HCT116 (cell line): ENCODE data around the gene SENP1. TPM values are rescaled to one million over a fixed set of nuclear protein-coding genes. Genes with fewer than 3 reads are reported as not detected.

Experiments used
- ATAC-seq: fragments of 200-7000 bp; cut with Tn5 transposase; 2 replicates; pipeline ENCODE4 v1.9.1; 2020; ENCODE audit warnings: mild to moderate bottlenecking, moderate library complexity
- BruUV-seq: library from RNA; stranded (reverse); fragments of 400-500 nt; replicated peaks from 2 replicates; lab custom pipeline; 2021; lab: Mats Ljungman, UMichigan
- CTCF ChIA-PET: fragments of 300-600 bp; sonication (Branson Sonifier 250); formaldehyde crosslinking; loops from one replicate; lab custom pipeline; 2021; ENCODE audit warnings: antibody characterized with exemption; lab: Charles Lee
- POLR2A ChIA-PET: fragments of 300-600, 350-600 bp; sonication (Branson Sonifier 250); formaldehyde crosslinking; loops from one replicate; lab custom pipeline; 2021; ENCODE audit warnings: antibody characterized with exemption; lab: Charles Lee
- RAD21 ChIA-PET, 2 experiments: fragments of 300-600 bp; sonication (Branson Sonifier 250); formaldehyde crosslinking; loops; one replicate each; lab custom pipeline; 2023; ENCODE audit warnings: low total read pairs in 2 of 2; ENCODE audit not compliant: uncharacterized antibody in 2 of 2, unreplicated experiment in 2 of 2, low non-redundant PET in 1 of 2; lab: Charles Lee
- DNase-seq: peaks from one replicate; pipeline ENCODE4 v3.0.0-alpha.2; 2010; ENCODE audit warnings: low read depth, low spot score
- H2AFZ ChIP-seq: fragments of 200-600 bp; shearing (Covaris generic), sonication (generic); 2 replicates; pipeline ENCODE4 v1.6.1; 2017; ENCODE audit warnings: low read depth, mixed run types, mixed read lengths, antibody characterized with exemption, low read length; ENCODE audit not compliant: poor library complexity, severe bottlenecking
- H3K27ac ChIP-seq: 2 replicates; pipeline ENCODE4 v1.5.1; 2012; ENCODE audit warnings: low read depth, low read length
- H3K27me3 ChIP-seq: fragments of 200-600 bp; sonication (generic); 2 replicates; pipeline ENCODE4 v1.6.1; 2016; ENCODE audit warnings: mixed run types, low read length, mixed read lengths; ENCODE audit not compliant: insufficient read depth
- H3K36me3 ChIP-seq, 2 experiments: fragments of 200-500 bp in 1 of 2; fragments of 200-600 bp in 1 of 2; sonication (Bioruptor generic) in 1 of 2; sonication (generic) in 1 of 2; 2 replicates each; pipeline versions ENCODE4 v1.5.1 to v1.6.1; 2014 to 2016; ENCODE audit warnings: low read length in 2 of 2, inconsistent platforms in 1 of 2, mixed read lengths in 1 of 2, mixed run types in 1 of 2; ENCODE audit not compliant: insufficient read depth in 2 of 2, control insufficient read depth in 1 of 2
- H3K4me1 ChIP-seq, 2 experiments: fragments of 200-600 bp in 1 of 2; sonication (generic) in 1 of 2; 2 replicates each; pipeline versions ENCODE4 v1.5.1 to v1.6.1; 2012 to 2017; ENCODE audit warnings: low read length in 2 of 2, inconsistent platforms in 1 of 2, mild to moderate bottlenecking in 1 of 2, mixed read lengths in 1 of 2, mixed run types in 1 of 2, moderate library complexity in 1 of 2; ENCODE audit not compliant: insufficient read depth in 2 of 2, control insufficient read depth in 1 of 2
- H3K4me2 ChIP-seq: fragments of 200-600 bp; sonication (generic); 2 replicates; pipeline ENCODE4 v1.6.1; 2017; ENCODE audit warnings: mixed run types, low read length, mixed read lengths
- H3K4me3 ChIP-seq, 2 experiments: fragments of 200-600 bp in 1 of 2; sonication (generic) in 1 of 2; replicated peaks in 1 of 2; 2 replicates each; pipeline ENCODE4 v1.5.1; 2011 to 2016; ENCODE audit warnings: low read length in 2 of 2, control low read depth in 1 of 2, low read depth in 1 of 2, mild to moderate bottlenecking in 1 of 2, mixed read lengths in 1 of 2, mixed run types in 1 of 2
- H3K79me2 ChIP-seq: fragments of 200-600 bp; sonication (generic); 2 replicates; pipeline ENCODE4 v1.6.1; 2017; ENCODE audit warnings: mild to moderate bottlenecking, mixed run types, low read length, moderate library complexity, mixed read lengths; ENCODE audit not compliant: insufficient read depth
- H3K9ac ChIP-seq: fragments of 200-600 bp; sonication (generic); 2 replicates; pipeline ENCODE4 v1.6.1; 2016; ENCODE audit warnings: low read length, mixed read lengths
- H3K9me2 ChIP-seq: fragments of 200-600 bp; sonication (generic), shearing (Covaris generic); 2 replicates; pipeline ENCODE4 v1.6.1; 2017; ENCODE audit warnings: mixed run types, mild to moderate bottlenecking, moderate library complexity; ENCODE audit not compliant: insufficient read depth
- H3K9me3 ChIP-seq, 2 experiments: fragments of 200-500 bp in 1 of 2; fragments of 200-600 bp in 1 of 2; sonication (Bioruptor generic) in 1 of 2; sonication (generic) in 1 of 2; 2 replicates each; pipeline ENCODE4 v1.6.1; 2014 to 2017; ENCODE audit warnings: low read length in 2 of 2, mixed read lengths in 2 of 2, inconsistent platforms in 1 of 2, low read depth in 1 of 2, mild to moderate bottlenecking in 1 of 2, mixed run types in 1 of 2, moderate library complexity in 1 of 2; ENCODE audit not compliant: control insufficient read depth in 1 of 2, insufficient read depth in 1 of 2
- H4K20me1 ChIP-seq: fragments of 200-600 bp; sonication (generic), shearing (Covaris generic); 2 replicates; pipeline ENCODE4 v1.6.1; 2017; ENCODE audit warnings: mixed run types, mild to moderate bottlenecking, moderate library complexity; ENCODE audit not compliant: insufficient read depth
- ATF3 ChIP-seq: IDR thresholded peaks from 2 replicates; pipeline ENCODE4 v1.6.1; 2012
- CBX3 ChIP-seq: IDR thresholded peaks from 2 replicates; pipeline ENCODE4 v1.6.1; 2012; ENCODE audit warnings: low read depth
- CEBPB ChIP-seq: IDR thresholded peaks from 2 replicates; pipeline ENCODE4 v1.6.1; 2012; ENCODE audit warnings: low read depth
- CTCF ChIP-seq, 3 experiments: fragments of 200-600 bp in 1 of 3; sonication (generic) in 1 of 3; IDR thresholded peaks in 2 of 3; conservative IDR thresholded peaks in 1 of 3; 2 replicates each; pipeline ENCODE4 v1.5.1; 2012 to 2017; ENCODE audit warnings: low read depth in 2 of 3, low read length in 2 of 3, antibody characterized with exemption in 1 of 3, borderline replicate concordance in 1 of 3, control low read depth in 1 of 3, mild to moderate bottlenecking in 1 of 3, mixed read lengths in 1 of 3, mixed run types in 1 of 3, moderate library complexity in 1 of 3; ENCODE audit not compliant: insufficient read depth in 1 of 3
- EGR1 ChIP-seq: IDR thresholded peaks from 2 replicates; pipeline ENCODE4 v1.6.1; 2012; ENCODE audit warnings: low read depth
- ELF1 ChIP-seq: IDR thresholded peaks from 2 replicates; pipeline ENCODE4 v1.6.1; 2012; ENCODE audit warnings: low read depth, borderline replicate concordance
- EZH2 ChIP-seq: fragments of 200-600 bp; sonication (generic); IDR thresholded peaks from 2 replicates; pipeline ENCODE4 v1.6.1; 2017; ENCODE audit warnings: antibody characterized with exemption, mixed run types
- EZH2phosphoT487 ChIP-seq: fragments of 200-600 bp; IDR thresholded peaks from 2 replicates; pipeline ENCODE4 v1.6.1; 2018; ENCODE audit warnings: antibody characterized with exemption, borderline replicate concordance
- FOSL1 ChIP-seq: IDR thresholded peaks from 2 replicates; pipeline ENCODE4 v1.6.1; 2012; ENCODE audit warnings: low read depth
- JUND ChIP-seq: IDR thresholded peaks from 2 replicates; pipeline ENCODE4 v1.6.1; 2012
- MAX ChIP-seq: IDR thresholded peaks from 2 replicates; pipeline ENCODE4 v1.6.1; 2012
- POLR2A ChIP-seq: IDR thresholded peaks from 2 replicates; pipeline ENCODE4 v1.7.0; 2011; ENCODE audit warnings: borderline replicate concordance; ENCODE audit not compliant: insufficient read depth, insufficient read length; ENCODE audit errors: extremely low read depth
- POLR2AphosphoS5 ChIP-seq: IDR thresholded peaks from 2 replicates; pipeline ENCODE4 v1.6.1; 2011; ENCODE audit warnings: mild to moderate bottlenecking, low read depth, low read length, moderate library complexity
- RAD21 ChIP-seq: IDR thresholded peaks from 2 replicates; pipeline ENCODE4 v1.6.1; 2012; ENCODE audit warnings: low read depth, mild to moderate bottlenecking
- REST ChIP-seq: IDR thresholded peaks from 2 replicates; pipeline ENCODE4 v1.6.1; 2012; ENCODE audit warnings: low read depth
- SIN3A ChIP-seq: IDR thresholded peaks from 2 replicates; pipeline ENCODE4 v1.6.1; 2012; ENCODE audit warnings: low read depth
- SRF ChIP-seq: IDR thresholded peaks from 2 replicates; pipeline ENCODE4 v1.6.1; 2012; ENCODE audit warnings: low read depth
- YY1 ChIP-seq: IDR thresholded peaks from 2 replicates; pipeline ENCODE4 v1.6.1; 2011; ENCODE audit warnings: low read length, low read depth, moderate library complexity, mild to moderate bottlenecking; ENCODE audit not compliant: insufficient replicate concordance; ENCODE audit errors: extremely low read depth
- ZFX ChIP-seq: fragments of 450-650 bp; IDR thresholded peaks from 2 replicates; pipeline ENCODE4 v1.6.1; 2017
- ZNF274 ChIP-seq: fragments of 200-500 bp; sonication (Bioruptor generic); IDR thresholded peaks from 2 replicates; pipeline ENCODE4 v1.6.1; 2014; ENCODE audit warnings: mild to moderate bottlenecking, low read depth, low read length, inconsistent platforms
- intact Hi-C: fragments of 100-400 bp; cut with micrococcal nuclease; formaldehyde crosslinking; loops from 2 replicates; pipeline ENCODE4 v1.10.0; 2022
- total RNA-seq: library from RNA; stranded (reverse); gene quantifications from one replicate; pipeline ENCODE4 v1.2.1, GENCODE V29; 2021; ENCODE audit not compliant: unreplicated experiment

SENP1 gene
- total RNA-seq, 1 experiment from 2014 or later, result 17.7 TPM

GRCh38 chr12:48070731-48071130 lies 35.1 kb downstream of the SENP1 start:
- ATAC-seq (no peak), DNase-seq (no peak)
- Histone ChIP-seq H3K4me1 (no peaks in the 10 kb centered on the region), H3K4me3 (no peak overlapping the region), H3K9me3 (no peaks in the 10 kb centered on the region), H3K36me3 (peaks cover 19 to 32% of the 10 kb centered on the region in 2 experiments), H3K27me3 (no peaks in the 10 kb centered on the region), H3K27ac (no peak overlapping the region), H3K9ac (no peak overlapping the region), H2AFZ (no peak overlapping the region), H3K9me2 (no peaks in the 10 kb centered on the region), H3K79me2 (no peaks in the 10 kb centered on the region), H3K4me2 (no peak overlapping the region), H4K20me1 (no peaks in the 10 kb centered on the region)
- BruUV-seq, result no TSS peak
- TF ChIP-seq CBX3 (no peak), ZFX (no peak), RAD21 (no peak), SIN3A (no peak), SRF (no peak), EZH2 (no peak), ELF1 (no peak), REST (no peak), EGR1 (no peak), JUND (no peak), CTCF (IDR thresholded peaks at IDR 0.05 in 2 of 3, conservative IDR thresholded peaks at IDR 0.05 in 1 of 3; ENCODE audit: borderline replicate concordance in 1 of 3, insufficient read depth in 1 of 3, low read depth in 2 of 3, low read length in 2 of 3) (no peak), CEBPB (no peak), POLR2AphosphoS5 (no peak), ATF3 (no peak), ZNF274 (no peak), FOSL1 (no peak), POLR2A (no peak), YY1 (no peak), MAX (no peak), EZH2phosphoT487 (no peak)
- intact Hi-C loops, result no loop called here
- ChIA-PET CTCF (no interaction called here), POLR2A (no interaction called here), RAD21 (no interaction called here)
